Nephron progenitor cell (in vitro differentiated cells): ENCODE measurements around the gene CD7.

ENCODE experiments used
- DNase-seq: peaks from one replicate; pipeline ENCODE4 v3.0.0; 2021
- H3K27ac Mint-ChIP-seq: 2 replicates; pipeline ENCODE4 v1.8.0; 2021; ENCODE audit warnings: mild to moderate bottlenecking, moderate library complexity, mixed read lengths
- H3K27me3 Mint-ChIP-seq: 2 replicates; pipeline ENCODE4 v1.8.0; 2021; ENCODE audit warnings: mild to moderate bottlenecking, low read depth, mixed read lengths; ENCODE audit not compliant: poor library complexity
- H3K36me3 Mint-ChIP-seq: 2 replicates; pipeline ENCODE4 v1.8.0; 2021; ENCODE audit warnings: low read depth, mixed read lengths
- H3K4me1 Mint-ChIP-seq: 2 replicates; pipeline ENCODE4 v1.8.0; 2021; ENCODE audit warnings: mixed read lengths
- H3K4me3 Mint-ChIP-seq: 2 replicates; pipeline ENCODE4 v1.8.0; 2021; ENCODE audit warnings: mild to moderate bottlenecking, moderate library complexity, mixed read lengths
- H3K9me3 Mint-ChIP-seq: 2 replicates; pipeline ENCODE4 v1.8.0; 2021; ENCODE audit warnings: mild to moderate bottlenecking, moderate library complexity, mixed read lengths
- TF ChIP-seq, protein P1 (sequence below): fragments of 200-600 bp; sonication (generic); IDR thresholded peaks from 2 replicates; pipeline ENCODE4 v1.5.0; 2021; ENCODE audit warnings: antibody characterized with exemption

CD7 gene

DNA sequence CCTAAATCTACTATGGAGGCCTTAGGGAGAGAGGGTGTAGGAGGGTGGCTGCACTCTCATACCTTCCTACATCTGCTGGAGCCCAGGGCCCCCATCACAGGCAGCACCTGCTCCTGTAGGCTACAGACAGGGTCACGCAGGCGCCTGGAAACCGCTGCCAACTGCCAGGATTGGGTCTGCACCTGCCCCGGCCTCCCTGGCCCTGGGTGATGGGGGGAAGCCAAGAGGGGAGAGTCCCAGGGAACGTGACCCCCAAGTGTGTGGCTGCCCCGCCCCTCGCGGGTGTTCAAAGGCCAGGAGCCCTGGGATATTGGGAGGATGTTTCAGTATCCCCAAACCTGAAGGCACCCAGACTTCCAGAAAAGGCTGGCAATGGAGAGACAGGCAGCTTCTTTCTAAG lies 36.1 kb upstream of the CD7 start:
- Mint-ChIP-seq H3K27ac (no peak overlapping the region), H3K4me3 (no peak overlapping the region), H3K36me3 (no peaks in the 10 kb centered on the region), H3K27me3 (peaks cover 23% of the 10 kb centered on the region), H3K9me3 (no peaks in the 10 kb centered on the region), H3K4me1 (peaks cover 45% of the 10 kb centered on the region)
- TF ChIP-seq, protein P1, sequence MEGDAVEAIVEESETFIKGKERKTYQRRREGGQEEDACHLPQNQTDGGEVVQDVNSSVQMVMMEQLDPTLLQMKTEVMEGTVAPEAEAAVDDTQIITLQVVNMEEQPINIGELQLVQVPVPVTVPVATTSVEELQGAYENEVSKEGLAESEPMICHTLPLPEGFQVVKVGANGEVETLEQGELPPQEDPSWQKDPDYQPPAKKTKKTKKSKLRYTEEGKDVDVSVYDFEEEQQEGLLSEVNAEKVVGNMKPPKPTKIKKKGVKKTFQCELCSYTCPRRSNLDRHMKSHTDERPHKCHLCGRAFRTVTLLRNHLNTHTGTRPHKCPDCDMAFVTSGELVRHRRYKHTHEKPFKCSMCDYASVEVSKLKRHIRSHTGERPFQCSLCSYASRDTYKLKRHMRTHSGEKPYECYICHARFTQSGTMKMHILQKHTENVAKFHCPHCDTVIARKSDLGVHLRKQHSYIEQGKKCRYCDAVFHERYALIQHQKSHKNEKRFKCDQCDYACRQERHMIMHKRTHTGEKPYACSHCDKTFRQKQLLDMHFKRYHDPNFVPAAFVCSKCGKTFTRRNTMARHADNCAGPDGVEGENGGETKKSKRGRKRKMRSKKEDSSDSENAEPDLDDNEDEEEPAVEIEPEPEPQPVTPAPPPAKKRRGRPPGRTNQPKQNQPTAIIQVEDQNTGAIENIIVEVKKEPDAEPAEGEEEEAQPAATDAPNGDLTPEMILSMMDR: no peak
- DNase-seq: no peak

DNA sequence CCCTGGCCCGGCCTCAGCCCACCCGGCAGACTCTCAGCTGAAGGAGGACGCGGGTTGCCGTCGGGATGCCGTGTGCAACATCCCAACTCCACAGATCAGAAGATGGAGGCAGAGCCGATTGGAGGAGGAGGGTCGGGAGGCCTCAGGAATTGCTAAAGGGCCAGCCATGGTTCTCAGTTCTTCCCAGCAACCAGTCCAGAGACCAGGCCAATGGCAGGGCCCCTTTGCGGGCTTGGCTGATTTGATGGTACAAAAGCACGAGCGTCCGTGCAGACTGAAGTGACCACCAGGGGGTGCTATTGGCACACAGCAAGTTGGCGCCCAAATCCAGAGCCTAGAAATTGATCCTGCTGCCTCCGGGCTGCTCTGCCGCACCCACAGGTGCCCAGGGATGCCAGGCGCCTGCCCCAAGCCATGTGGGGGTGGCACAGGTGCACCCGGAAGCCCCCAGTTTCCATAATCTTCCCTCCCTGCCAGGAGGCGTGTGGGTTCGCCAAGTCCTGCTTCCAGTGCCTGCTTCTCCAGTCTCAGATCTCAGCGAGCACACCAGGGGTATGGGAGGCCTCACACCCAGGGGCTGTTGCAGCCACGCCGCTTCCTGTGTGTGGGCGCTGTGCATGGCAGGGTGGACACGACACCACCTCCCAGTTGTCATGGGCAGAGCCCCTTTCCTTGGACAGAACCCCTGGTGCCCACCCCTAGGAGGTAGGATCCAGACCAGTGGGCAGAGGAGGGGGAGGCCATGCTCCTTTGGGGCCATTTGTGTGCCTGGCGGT lies 34.5 kb upstream of the CD7 start:
- no peaks in the 10 kb centered on the region for H3K9me3 Mint-ChIP-seq
- H3K4me1 Mint-ChIP-seq: peaks cover 41% of the 10 kb centered on the region
- no peaks in the 10 kb centered on the region for H3K36me3 Mint-ChIP-seq
- H3K4me3 Mint-ChIP-seq: no peak overlapping the region
- DNase-seq: peak; percentile 88
- H3K27me3 Mint-ChIP-seq: peaks cover 19% of the 10 kb centered on the region
- TF ChIP-seq, protein P1: peak; percentile 98
- no peak overlapping the region for H3K27ac Mint-ChIP-seq

DNA sequence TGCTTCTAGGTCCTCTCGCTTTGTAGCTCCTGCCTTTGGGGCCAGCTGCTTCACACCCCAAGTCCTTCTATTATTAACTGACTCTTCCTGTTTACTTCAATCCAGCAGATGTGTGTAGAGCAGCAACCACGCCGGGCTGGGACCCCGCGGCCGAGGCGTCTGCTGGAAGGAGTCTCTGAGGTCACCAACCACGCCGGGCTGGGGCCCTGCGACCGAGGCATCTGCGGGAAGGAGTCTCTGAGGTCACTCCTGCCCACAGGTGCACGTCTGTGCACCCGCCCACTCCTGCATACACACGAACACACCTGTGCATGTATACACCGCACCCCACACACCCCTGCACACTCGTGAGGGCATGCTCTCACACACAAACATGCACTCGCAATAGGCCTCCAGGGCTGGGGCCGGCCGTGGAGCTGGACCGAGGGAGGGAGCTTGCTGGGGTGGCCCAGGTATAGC lies 33.9 kb upstream of the CD7 start:
- TF ChIP-seq, protein P1: no peak
- no peak overlapping the region for H3K4me3 Mint-ChIP-seq
- DNase-seq: no peak
- no peak overlapping the region for H3K27ac Mint-ChIP-seq
- H3K27me3 Mint-ChIP-seq: peaks cover 19% of the 10 kb centered on the region
- H3K4me1 Mint-ChIP-seq: peaks cover 40% of the 10 kb centered on the region
- no peaks in the 10 kb centered on the region for H3K36me3 Mint-ChIP-seq
- no peaks in the 10 kb centered on the region for H3K9me3 Mint-ChIP-seq

DNA sequence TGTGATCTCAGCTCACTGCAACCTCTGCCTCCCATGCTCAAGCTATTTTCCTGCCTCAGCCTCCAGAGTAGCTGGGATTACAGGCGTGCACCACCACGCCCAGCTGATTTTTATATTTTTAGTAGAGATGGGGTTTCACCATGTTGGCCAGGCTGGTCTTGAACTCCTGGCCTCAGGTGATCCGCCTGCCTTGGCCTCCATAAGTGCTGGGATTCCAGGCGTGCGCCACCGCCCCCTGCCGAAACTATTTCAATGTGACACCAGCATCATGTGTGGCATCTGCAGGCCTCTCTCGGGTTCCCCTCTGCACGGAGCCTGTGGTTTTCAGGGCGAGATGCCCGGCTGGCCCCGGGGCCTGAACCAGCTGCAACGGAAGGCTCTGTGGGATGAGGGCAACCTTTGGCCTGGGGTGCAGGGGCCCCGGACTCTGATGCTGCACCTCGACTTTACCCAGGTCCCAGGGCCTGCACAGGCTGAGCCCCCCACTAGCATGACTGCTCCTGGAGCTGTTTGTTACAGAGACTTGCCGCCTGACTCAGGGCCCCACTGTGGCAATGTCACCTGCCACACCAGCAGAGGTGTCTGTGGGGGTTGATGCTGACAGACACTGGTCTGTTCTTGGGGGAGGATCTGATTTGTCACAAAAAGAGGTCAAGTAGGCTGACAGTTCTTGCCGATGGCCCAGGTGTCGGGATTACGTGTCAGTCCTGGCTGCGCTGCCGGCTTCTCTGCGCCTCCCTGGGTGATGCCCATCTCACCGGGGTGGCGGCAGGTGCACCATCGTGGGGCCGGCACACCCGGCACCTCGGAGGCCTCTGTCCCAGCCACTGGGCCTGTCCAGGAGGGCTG lies 33.0 kb upstream of the CD7 start:
- Mint-ChIP-seq H3K27ac (no peak overlapping the region), H3K27me3 (peaks cover 14% of the 10 kb centered on the region), H3K9me3 (no peaks in the 10 kb centered on the region), H3K4me3 (no peak overlapping the region), H3K4me1 (peaks cover 36% of the 10 kb centered on the region), H3K36me3 (no peaks in the 10 kb centered on the region)
- TF ChIP-seq, protein P1: no peak
- no peak for DNase-seq

DNA sequence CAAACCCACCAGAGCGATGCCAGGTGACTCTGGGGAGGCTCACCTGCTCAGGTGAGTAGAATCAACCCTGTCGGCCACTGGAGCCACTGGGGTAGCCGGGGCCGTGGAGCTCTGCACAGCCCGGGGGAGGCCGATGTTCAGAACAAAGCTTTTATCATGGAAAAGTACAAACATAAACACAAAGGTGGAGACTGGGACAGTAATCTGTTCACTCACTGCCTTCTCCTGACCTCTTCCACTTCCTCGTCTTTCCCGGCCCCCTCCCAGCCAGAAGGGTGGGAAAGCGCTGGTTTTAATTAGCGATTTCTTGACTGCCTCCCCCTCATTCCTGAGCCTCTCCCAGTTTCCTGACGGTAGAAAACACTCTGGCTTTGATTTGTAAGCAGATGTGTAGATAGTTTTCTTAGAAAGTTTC lies 31.9 kb upstream of the CD7 start:
- Mint-ChIP-seq H3K36me3 (no peaks in the 10 kb centered on the region), H3K27ac (no peak overlapping the region), H3K4me1 (peaks cover 46% of the 10 kb centered on the region), H3K9me3 (no peaks in the 10 kb centered on the region), H3K4me3 (peak overlapping the region; percentile 16), H3K27me3 (peaks cover 9% of the 10 kb centered on the region)
- TF ChIP-seq, protein P1: no peak
- no peak for DNase-seq
